HuH-7 (cell line): ENCODE measurements around the gene AGPAT3.

Source experiments
- DNase-seq: peaks from one replicate; pipeline ENCODE4 v3.0.0; 2011; ENCODE audit warnings: low spot score

The AGPAT3 gene

GRCh38 chr21:44000360-44000759 lies 135.3 kb downstream of the AGPAT3 start:
- DNase-seq, result no peak

- DNase-seq, result no peak
Observed at GRCh38 chr21:44002511-44002910, 137.5 kb downstream of the AGPAT3 start.

- DNase-seq, result no peak
Observed at GRCh38 chr21:44003307-44003966, 138.4 kb downstream of the AGPAT3 start.

GRCh38 chr21:44005071-44005470 lies 140.0 kb downstream of the AGPAT3 start:
- no peak for DNase-seq

GRCh38 chr21:44005593-44005992 lies 140.6 kb downstream of the AGPAT3 start:
- DNase-seq, result no peak

GRCh38 chr21:44006017-44006619 lies 141.1 kb downstream of the AGPAT3 start:
- no peak for DNase-seq

- no peak for DNase-seq
Observed at GRCh38 chr21:44006656-44007055, 141.6 kb downstream of the AGPAT3 start.

- DNase-seq, result no peak
Observed at GRCh38 chr21:44010429-44010828, 145.4 kb downstream of the AGPAT3 start.

- DNase-seq, result no peak
Observed at GRCh38 chr21:44011123-44011522, 146.1 kb downstream of the AGPAT3 start.

GRCh38 chr21:44011579-44012473 lies 146.8 kb downstream of the AGPAT3 start, which contains the start of gene TRAPPC10:
TRAPPC10 (plus strand) TSS chr21:44012309; CDS start chr21:44012494, 185 bp downstream.
- DNase-seq, result peak; percentile 74

- DNase-seq, result peak; percentile 63
Observed at GRCh38 chr21:44012474-44013379, 147.7 kb downstream of the AGPAT3 start.

GRCh38 chr21:44013380-44014088 lies 148.5 kb downstream of the AGPAT3 start:
- DNase-seq, result peak; percentile 35

GRCh38 chr21:44017601-44018000 lies 152.6 kb downstream of the AGPAT3 start:
- DNase-seq, result no peak

- no peak for DNase-seq
Observed at GRCh38 chr21:44018127-44018526, 153.1 kb downstream of the AGPAT3 start.

- no peak for DNase-seq
Observed at GRCh38 chr21:44018813-44019567, 154.0 kb downstream of the AGPAT3 start.

- no peak for DNase-seq
Observed at GRCh38 chr21:44019568-44019958, 154.5 kb downstream of the AGPAT3 start.

- DNase-seq, result no peak
Observed at GRCh38 chr21:44020551-44020950, 155.5 kb downstream of the AGPAT3 start.

- DNase-seq, result no peak
Observed at GRCh38 chr21:44021064-44021463, 156.0 kb downstream of the AGPAT3 start.

GRCh38 chr21:44024257-44024656 lies 159.2 kb downstream of the AGPAT3 start:
- no peak for DNase-seq

GRCh38 chr21:44024887-44025353 lies 159.9 kb downstream of the AGPAT3 start:
- DNase-seq, result no peak
